SJCRH30 (cell line): ENCODE data around the gene SNRPF. TPM values are rescaled to one million over a fixed set of nuclear protein-coding genes. Genes with fewer than 3 reads are reported as not detected.

Experiments
- DNase-seq, 2 experiments: peaks; one replicate each; pipeline ENCODE4 v3.0.0-alpha.2; 2015 to 2020
- H3K27ac ChIP-seq: fragments of 250-450 bp; sonication (Bioruptor Pico); 2 replicates; pipeline ENCODE4 v1.5.1; 2020; ENCODE audit warnings: mild to moderate bottlenecking, moderate library complexity
- H3K27me3 ChIP-seq: fragments of 250-450 bp; sonication (Bioruptor Pico); 2 replicates; pipeline ENCODE4 v1.5.1; 2020; ENCODE audit warnings: mild to moderate bottlenecking, moderate library complexity
- H3K36me3 ChIP-seq: fragments of 250-450 bp; sonication (Bioruptor Pico); 2 replicates; pipeline ENCODE4 v1.5.1; 2020; ENCODE audit warnings: mild to moderate bottlenecking, moderate library complexity
- H3K4me1 ChIP-seq: fragments of 250-450 bp; sonication (Bioruptor Pico); 2 replicates; pipeline ENCODE4 v1.5.1; 2020; ENCODE audit warnings: mild to moderate bottlenecking, moderate library complexity
- H3K4me3 ChIP-seq: fragments of 250-450 bp; sonication (Bioruptor Pico); 2 replicates; pipeline ENCODE4 v1.5.1; 2020; ENCODE audit warnings: mild to moderate bottlenecking, moderate library complexity
- H3K9me3 ChIP-seq: fragments of 250-450 bp; sonication (Bioruptor Pico); replicated peaks from 2 replicates; pipeline ENCODE4 v1.5.1; 2020; ENCODE audit warnings: mild to moderate bottlenecking, moderate library complexity
- total RNA-seq: library from RNA; depleted of rRNA; stranded (reverse); fragments of >200 nt; shearing (Covaris generic); gene quantifications from 2 replicates; pipeline ENCODE4 v1.2.3, GENCODE V29; 2014; rRNA removed

SNRPF gene
- total RNA-seq, 1 experiment from 2014 or later = 67.8 TPM

DNA sequence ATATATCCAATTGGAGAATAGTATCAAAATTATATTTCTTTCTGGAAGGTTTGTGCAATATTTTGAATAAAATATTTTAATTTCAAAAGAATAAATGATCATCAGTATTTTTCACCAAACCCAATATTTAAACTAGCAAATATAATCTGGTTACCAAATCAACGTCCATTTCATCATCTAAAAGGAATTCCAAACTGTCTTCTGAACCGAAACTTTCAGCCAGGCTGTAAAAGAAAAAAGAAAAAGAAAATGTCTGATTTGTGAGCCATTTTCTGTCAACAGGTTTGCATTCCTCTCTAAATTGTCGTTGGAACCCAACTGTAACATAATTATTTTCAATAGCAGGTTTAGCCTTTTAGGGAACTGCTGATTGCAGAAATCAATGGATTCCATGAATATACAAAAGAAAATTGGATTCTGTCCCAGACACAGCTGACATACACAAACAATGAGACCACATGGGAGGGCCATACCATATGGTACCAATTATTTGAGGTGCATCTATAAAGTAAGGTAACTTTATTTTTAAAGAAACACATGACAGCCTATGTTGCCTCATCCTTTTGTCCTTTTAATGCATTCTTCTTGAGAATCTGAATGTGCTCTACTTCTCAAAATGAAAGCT is 22.7 kb downstream of the SNRPF start:
- Histone ChIP-seq H3K36me3 (no peaks in the 10 kb centered on the region), H3K4me3 (no peak overlapping the region), H3K27ac (no peak overlapping the region), H3K4me1 (0 out of 2 replicates have a peak, but pooled peaks cover 7% of the 10 kb centered on the region), H3K27me3 (no peaks in the 10 kb centered on the region), H3K9me3 (no peaks in the 10 kb centered on the region)
- DNase-seq = no peak

- Histone ChIP-seq H3K27me3 (no peaks in the 10 kb centered on the region), H3K27ac (no peak overlapping the region)
- no peak for DNase-seq
Observed at GRCh38 chr12:95882080-95882479, 23.3 kb downstream of the SNRPF start.

GRCh38 chr12:95882873-95883272 is 24.1 kb downstream of the SNRPF start:
- Histone ChIP-seq H3K27ac (no peak overlapping the region), H3K27me3 (no peaks in the 10 kb centered on the region), H3K4me1 (0 out of 2 replicates have a peak, but pooled peaks cover 7% of the 10 kb centered on the region), H3K9me3 (no peaks in the 10 kb centered on the region), H3K4me3 (no peak overlapping the region), H3K36me3 (no peaks in the 10 kb centered on the region)
- no peak for DNase-seq

More at GRCh38 chr12:95882080-95882479, 23.3 kb downstream of the SNRPF start:
- Histone ChIP-seq H3K4me3 (no peak overlapping the region), H3K9me3 (no peaks in the 10 kb centered on the region), H3K36me3 (no peaks in the 10 kb centered on the region), H3K4me1 (0 out of 2 replicates have a peak, but pooled peaks cover 7% of the 10 kb centered on the region)

DNA sequence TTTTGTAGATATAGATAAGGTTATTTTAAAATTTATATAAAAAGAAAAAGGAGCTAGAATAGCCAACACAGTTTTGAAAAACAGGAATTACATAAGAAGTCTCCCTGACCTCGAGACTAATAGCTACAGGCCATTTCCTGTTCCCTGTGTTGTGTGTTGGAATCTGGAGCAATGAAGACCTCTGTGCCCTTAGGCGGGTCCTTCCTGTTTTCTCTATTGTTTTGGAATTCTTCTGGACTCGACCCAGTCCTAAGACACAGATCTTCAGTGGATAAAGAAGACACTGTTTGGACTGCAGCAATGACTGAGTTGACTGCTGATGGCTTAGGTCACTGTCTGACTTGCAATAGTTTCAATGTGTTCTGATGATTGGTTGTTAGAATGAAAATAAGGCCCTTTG is 26.2 kb downstream of the SNRPF start:
- Histone ChIP-seq H3K9me3 (no peaks in the 10 kb centered on the region), H3K27ac (no peak overlapping the region), H3K4me1 (0 out of 2 replicates have a peak, but pooled peaks cover 7% of the 10 kb centered on the region), H3K36me3 (no peaks in the 10 kb centered on the region), H3K4me3 (no peak overlapping the region), H3K27me3 (no peaks in the 10 kb centered on the region)
- DNase-seq = no peak

- no peaks in the 10 kb centered on the region for H3K27me3 ChIP-seq
- H3K36me3 ChIP-seq = no peaks in the 10 kb centered on the region
- no peak overlapping the region for H3K27ac ChIP-seq
- no peaks in the 10 kb centered on the region for H3K4me1 ChIP-seq
- no peak for DNase-seq
- no peaks in the 10 kb centered on the region for H3K9me3 ChIP-seq
- no peak overlapping the region for H3K4me3 ChIP-seq
Observed at GRCh38 chr12:95887311-95887710, 28.6 kb downstream of the SNRPF start.

GRCh38 chr12:95890958-95891357 is 32.2 kb downstream of the SNRPF start:
- no peaks in the 10 kb centered on the region for H3K4me1 ChIP-seq

DNA sequence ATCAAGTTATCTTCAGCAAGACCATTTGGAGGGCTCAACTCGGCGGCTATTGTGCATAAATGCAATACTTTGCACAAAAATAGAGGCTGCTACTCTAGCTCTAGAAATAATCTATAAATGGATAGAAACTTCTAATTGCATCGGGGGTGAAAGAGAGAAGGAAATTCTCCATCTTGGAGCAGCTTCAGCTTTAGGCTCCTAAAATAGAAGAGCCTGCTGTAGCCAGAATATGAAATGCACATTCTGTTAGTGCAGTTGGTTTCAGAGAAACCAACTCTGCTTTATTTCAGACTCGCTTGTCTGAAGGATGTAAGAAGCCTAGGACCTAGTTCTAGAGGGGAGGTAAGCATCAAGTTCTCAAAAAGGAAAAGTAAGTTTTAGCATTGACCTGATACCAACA is 38.1 kb downstream of the SNRPF start:
- no peaks in the 10 kb centered on the region for H3K27me3 ChIP-seq
- H3K9me3 ChIP-seq = no peaks in the 10 kb centered on the region
- no peak overlapping the region for H3K4me3 ChIP-seq
- DNase-seq = no peak
- H3K4me1 ChIP-seq = no peaks in the 10 kb centered on the region
- no peak overlapping the region for H3K27ac ChIP-seq
- H3K36me3 ChIP-seq = no peaks in the 10 kb centered on the region

More at GRCh38 chr12:95890958-95891357, 32.2 kb downstream of the SNRPF start:
- Histone ChIP-seq H3K27me3 (no peaks in the 10 kb centered on the region), H3K4me3 (no peak overlapping the region), H3K27ac (no peak overlapping the region), H3K9me3 (no peaks in the 10 kb centered on the region), H3K36me3 (no peaks in the 10 kb centered on the region)
- no peak for DNase-seq

DNA sequence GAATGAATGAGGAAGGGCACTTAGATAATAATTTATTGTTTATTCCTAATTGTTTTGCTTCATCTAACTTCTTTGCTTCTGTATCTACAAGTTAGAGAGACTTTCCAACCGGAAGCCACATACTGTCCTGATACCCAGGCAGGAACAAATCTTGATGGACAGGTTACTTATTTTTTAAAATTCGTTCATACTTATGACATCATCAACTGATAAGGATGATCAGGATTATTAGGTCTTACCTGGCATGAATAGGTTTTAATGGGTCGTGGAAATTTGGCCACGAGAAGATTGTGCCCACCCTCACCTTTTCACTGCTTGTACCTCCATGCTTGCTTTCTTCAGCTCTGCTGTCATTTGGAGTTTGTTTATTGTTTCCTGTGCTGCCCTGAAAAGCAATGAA is 39.3 kb downstream of the SNRPF start:
- H3K27me3 ChIP-seq = no peaks in the 10 kb centered on the region
- no peaks in the 10 kb centered on the region for H3K4me1 ChIP-seq
- H3K27ac ChIP-seq = no peak overlapping the region
- DNase-seq = no peak
- H3K9me3 ChIP-seq = no peaks in the 10 kb centered on the region
- H3K4me3 ChIP-seq = no peak overlapping the region
- no peaks in the 10 kb centered on the region for H3K36me3 ChIP-seq

DNA sequence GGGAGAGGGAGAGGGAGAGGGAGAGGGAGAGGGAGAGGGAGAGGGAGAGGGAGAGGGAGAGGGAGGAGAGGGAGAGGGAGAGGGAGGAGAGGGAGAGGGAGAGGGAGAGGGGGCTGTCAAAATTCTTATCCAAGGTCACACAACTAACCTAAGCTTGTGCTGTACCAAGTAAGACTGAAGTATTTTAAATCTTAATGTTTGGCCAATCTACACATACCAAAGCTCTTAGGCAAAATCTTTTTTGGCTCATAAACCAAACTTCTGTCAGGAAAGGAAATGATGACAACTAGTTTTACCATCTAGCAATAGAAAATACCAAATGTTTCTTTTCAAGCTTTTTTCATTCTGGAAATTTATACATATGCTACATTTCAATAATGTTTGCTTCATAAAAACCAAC is 49.8 kb downstream of the SNRPF start:
- no peaks in the 10 kb centered on the region for H3K4me1 ChIP-seq
- no peaks in the 10 kb centered on the region for H3K9me3 ChIP-seq
- no peak for DNase-seq
- H3K27me3 ChIP-seq = peaks cover 2% of the 10 kb centered on the region; the same call in 1 of the 2 replicates
- no peak overlapping the region for H3K27ac ChIP-seq
- no peak overlapping the region for H3K4me3 ChIP-seq
- no peaks in the 10 kb centered on the region for H3K36me3 ChIP-seq

DNA sequence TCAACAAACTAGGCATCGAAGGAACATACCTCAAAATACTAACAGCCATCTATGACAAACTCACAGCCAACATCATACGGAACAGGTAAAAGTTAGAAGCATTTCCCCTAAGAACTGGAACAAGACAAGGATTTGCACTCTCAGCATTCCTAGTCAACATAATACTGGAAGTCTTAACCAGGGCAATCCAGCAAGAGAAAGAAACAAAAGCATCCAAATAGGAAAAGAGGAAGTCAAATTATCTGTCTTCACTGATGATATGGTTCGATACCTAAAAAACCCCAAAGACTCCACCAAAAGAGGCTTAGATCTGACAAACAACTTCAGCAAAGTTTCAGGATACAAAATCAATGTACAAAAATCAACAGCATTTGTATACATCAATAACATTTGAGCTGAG is 51.1 kb downstream of the SNRPF start:
- no peak for DNase-seq
- H3K36me3 ChIP-seq = no peaks in the 10 kb centered on the region
- H3K27me3 ChIP-seq = no peaks in the 10 kb centered on the region
- H3K9me3 ChIP-seq = no peaks in the 10 kb centered on the region
- no peak overlapping the region for H3K27ac ChIP-seq
- H3K4me1 ChIP-seq = no peaks in the 10 kb centered on the region
- no peak overlapping the region for H3K4me3 ChIP-seq

Other genes starting within 250 kb of the SNRPF start
- 1.7 and 2.7 TPM in 2 replicates for gene NTN4, start 68.2 kb upstream of the SNRPF start, total RNA-seq
- 0.04 and 0.10 TPM in 2 replicates for gene CCDC38, start 83.7 kb downstream of the SNRPF start, total RNA-seq
- gene AMDHD1, start 84.4 kb downstream of the SNRPF start, total RNA-seq = not detected in 2 replicates
- 0.04 TPM in 1 of 2 replicates, not detected in the other for gene HAL, start 137.4 kb downstream of the SNRPF start, total RNA-seq
- 78.9 and 85.6 TPM in 2 replicates for gene LTA4H, start 176.6 kb downstream of the SNRPF start, total RNA-seq